Sigmoid colon (tissue), 4 donors: Measurements from ENCODE around the gene CABLES2.

Source experiments
- CTCF ChIP-seq, 4 experiments: fragments of 450-650 bp in 3 of 4; fragments of 200-600 bp in 1 of 4; IDR thresholded peaks; one replicate each; pipeline ENCODE4 v1.5.1; 2016 to 2019; ENCODE audit warnings: antibody characterized with exemption in 4 of 4, mild to moderate bottlenecking in 3 of 4, moderate library complexity in 2 of 4
- EP300 ChIP-seq, 4 donors: sonication (generic); formaldehyde crosslinking; IDR thresholded peaks; one replicate each; pipeline ENCODE4 v1.6.1; 2017; ENCODE audit warnings: antibody characterized with exemption in 4 of 4
- POLR2A ChIP-seq, 2 donors: fragments of 450-650 bp; IDR thresholded peaks; one replicate each; pipeline ENCODE4 v1.6.1; 2016; ENCODE audit warnings: antibody characterized with exemption in 2 of 2, mild to moderate bottlenecking in 2 of 2, moderate library complexity in 2 of 2
- POLR2AphosphoS5 ChIP-seq, 4 donors: sonication (generic); formaldehyde crosslinking; IDR thresholded peaks; one replicate each; pipeline ENCODE4 v1.6.1; 2017; ENCODE audit warnings: antibody characterized with exemption in 4 of 4

DNA sequence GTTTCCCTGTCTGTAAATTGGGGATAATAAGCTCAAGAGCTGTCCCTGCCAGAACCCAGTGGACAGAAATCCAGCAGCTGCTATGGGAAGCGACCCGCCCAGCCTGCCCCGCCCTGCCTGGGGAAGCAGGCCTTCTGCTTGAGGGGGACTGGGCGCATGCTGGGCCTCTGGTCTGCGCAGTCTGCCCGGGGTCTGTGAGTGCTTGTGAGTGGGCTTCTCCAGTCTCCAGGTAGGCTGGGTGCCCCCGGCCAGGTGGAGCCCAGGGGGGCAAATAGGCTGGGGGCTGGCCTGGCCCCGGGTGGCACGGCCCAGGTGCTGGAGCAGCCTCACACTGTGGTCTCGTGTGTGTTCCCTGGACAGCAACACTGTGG, 20.9 kb upstream of the CABLES2 start:
- no peak for TF ChIP-seq CTCF (IDR thresholded peaks at IDR 0.05)
- no peak for TF ChIP-seq POLR2A (IDR thresholded peaks at IDR 0.05)
- no peak for TF ChIP-seq EP300 (IDR thresholded peaks at IDR 0.05)
- no peak for TF ChIP-seq POLR2AphosphoS5 (IDR thresholded peaks at IDR 0.05)
